Right lobe of liver (tissue), 6 donors: ENCODE results near the gene CNTNAP5. TPM values are rescaled to one million over a fixed set of nuclear protein-coding genes. Genes with fewer than 3 reads are reported as not detected.

Experiments used
- ATAC-seq, 4 donors: fragments of 200-7000 bp; cut with Tn5 transposase; one replicate each; pipeline ENCODE4 v1.9.1; 2020; ENCODE audit warnings: mild to moderate bottlenecking in 4 of 4, moderate library complexity in 4 of 4
- DNase-seq, 3 donors: peaks; one replicate each; pipeline ENCODE4 v3.0.0-alpha.2; 2020
- H3K27ac ChIP-seq, 3 donors: fragments of 200-600 bp; one replicate each; pipeline ENCODE4 v1.8.0; 2022
- H3K27me3 ChIP-seq, 2 donors: fragments of 200-600 bp; one replicate each; pipeline ENCODE4 v1.8.0; 2022
- H3K36me3 ChIP-seq, 4 donors: fragments of 200-600 bp; sonication (generic) in 1 of 4; one replicate each; pipeline versions ENCODE4 v1.5.1 to v1.8.0; 2017 to 2022; ENCODE audit warnings: control low read depth in 1 of 4
- H3K4me1 ChIP-seq, 4 donors: fragments of 200-600 bp; sonication (generic) in 1 of 4; one replicate each; pipeline versions ENCODE4 v1.5.1 to v1.8.0; 2017 to 2022; ENCODE audit warnings: control low read depth in 1 of 4
- H3K4me3 ChIP-seq, 3 donors: fragments of 200-600 bp; one replicate each; pipeline ENCODE4 v1.8.0; 2022
- H3K9me3 ChIP-seq, 4 donors: fragments of 200-600 bp; sonication (generic) in 1 of 4; one replicate each; pipeline versions ENCODE4 v1.5.1 to v1.8.0; 2017 to 2022; ENCODE audit warnings: control low read depth in 1 of 4
- POLR2A ChIP-seq: fragments of 450-650 bp; IDR thresholded peaks from one replicate; pipeline ENCODE4 v1.6.1; 2017; ENCODE audit warnings: antibody characterized with exemption, mild to moderate bottlenecking
- WGBS: methylation state at CpG from one replicate; pipeline ENCODE4 v1.1.6; 2018; ENCODE audit warnings: low coverage, low lambda C conversion rate; ENCODE audit not compliant: insufficient coverage; ENCODE audit errors: missing lambda C conversion rate; 5-methylcytosine and 5-hydroxymethylcytosine counted together
- intact Hi-C, 2 donors: fragments of 100-400 bp; cut with DNase I; formaldehyde crosslinking; loops; one replicate each; pipeline versions ENCODE4 v1.11.2 to v1.14.1; 2022
- total RNA-seq, 6 experiments: library from RNA; depleted of rRNA in 2 of 6; stranded (reverse); fragments of >200 nt in 2 of 6; fragmentation: NEBNext Ultra II Directional in 3 of 6; extraction: Animal tissue kit (Norgen Biotek cat#: 25700) in 3 of 6; gene quantifications; one replicate each; pipeline versions ENCODE4 v1.1.0 to v1.2.4, GENCODE V29; 2016 to 2023
- TF ChIP-seq, protein P1 (sequence below), 4 donors: fragments of 200-600 bp in 3 of 4; fragments of 450-650 bp in 1 of 4; IDR thresholded peaks; one replicate each; pipeline versions ENCODE4 v1.5.1 to v1.8.0; 2016 to 2022; ENCODE audit warnings: antibody characterized with exemption in 4 of 4, mild to moderate bottlenecking in 2 of 4
- donor health status: DM: no; HTN: yes; CAD: no.
- donor health status: DM: no; HTN: no; CAD: no.
- donor health status: DM: no; HTN: no; CAD: no.
- donor health status: DM: no; HTN: yes; CAD: no.
- donor health status: DM: no; HTN: yes; CAD: no.

CNTNAP5 gene
- total RNA-seq, 6 experiments from 2014 or later = not detected

DNA sequence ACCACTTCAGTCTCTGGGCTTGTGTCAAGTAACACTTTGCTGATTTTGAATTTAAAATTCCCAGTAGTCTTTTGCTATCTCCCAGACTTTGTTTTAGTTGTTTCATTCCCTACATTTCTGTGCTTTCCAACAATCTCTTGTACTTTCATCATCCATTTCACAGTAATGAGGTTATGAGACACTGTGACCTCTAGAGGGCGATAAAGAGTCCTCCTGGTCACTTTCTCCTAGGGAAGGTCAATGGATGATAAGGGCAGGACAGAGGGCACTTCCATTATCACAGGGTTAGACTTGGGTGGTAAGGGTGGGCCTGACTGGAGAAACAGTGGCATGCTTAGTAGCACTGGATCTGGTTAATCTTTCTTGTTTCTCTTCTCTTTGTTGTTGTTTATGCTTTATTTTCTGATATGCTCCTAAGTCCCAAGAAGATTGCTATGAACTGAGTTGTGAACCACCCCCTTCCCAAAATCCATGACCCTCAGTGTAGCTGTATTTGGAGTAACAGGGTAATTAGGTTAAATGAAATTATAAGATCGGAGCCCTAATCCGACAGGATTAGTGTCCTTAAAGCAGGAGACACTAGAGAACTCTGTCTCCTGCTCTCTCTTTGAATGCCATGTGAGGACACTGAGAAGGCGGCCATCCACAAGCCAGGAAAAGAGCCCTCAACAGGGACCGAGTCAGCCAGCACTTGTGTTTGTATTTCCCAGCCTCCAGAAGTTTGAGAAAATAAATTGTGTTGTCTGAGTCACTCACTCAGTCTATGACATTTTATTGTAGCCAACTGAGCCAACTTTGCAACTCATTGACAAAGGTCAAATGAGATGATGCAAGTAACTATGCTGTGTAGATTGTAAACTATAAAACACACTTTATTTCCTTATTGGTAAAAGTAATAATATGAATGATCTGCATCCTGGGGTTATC lies 779.2 kb downstream of the CNTNAP5 start:
- peak; percentile 82 to 94 (median 90) for ATAC-seq
- H3K27ac ChIP-seq = no peak overlapping the region
- no peaks in the 10 kb centered on the region for H3K9me3 ChIP-seq
- TF ChIP-seq POLR2A = no peak
- TF ChIP-seq, protein P1, sequence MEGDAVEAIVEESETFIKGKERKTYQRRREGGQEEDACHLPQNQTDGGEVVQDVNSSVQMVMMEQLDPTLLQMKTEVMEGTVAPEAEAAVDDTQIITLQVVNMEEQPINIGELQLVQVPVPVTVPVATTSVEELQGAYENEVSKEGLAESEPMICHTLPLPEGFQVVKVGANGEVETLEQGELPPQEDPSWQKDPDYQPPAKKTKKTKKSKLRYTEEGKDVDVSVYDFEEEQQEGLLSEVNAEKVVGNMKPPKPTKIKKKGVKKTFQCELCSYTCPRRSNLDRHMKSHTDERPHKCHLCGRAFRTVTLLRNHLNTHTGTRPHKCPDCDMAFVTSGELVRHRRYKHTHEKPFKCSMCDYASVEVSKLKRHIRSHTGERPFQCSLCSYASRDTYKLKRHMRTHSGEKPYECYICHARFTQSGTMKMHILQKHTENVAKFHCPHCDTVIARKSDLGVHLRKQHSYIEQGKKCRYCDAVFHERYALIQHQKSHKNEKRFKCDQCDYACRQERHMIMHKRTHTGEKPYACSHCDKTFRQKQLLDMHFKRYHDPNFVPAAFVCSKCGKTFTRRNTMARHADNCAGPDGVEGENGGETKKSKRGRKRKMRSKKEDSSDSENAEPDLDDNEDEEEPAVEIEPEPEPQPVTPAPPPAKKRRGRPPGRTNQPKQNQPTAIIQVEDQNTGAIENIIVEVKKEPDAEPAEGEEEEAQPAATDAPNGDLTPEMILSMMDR (IDR thresholded peaks at IDR 0.05) = peak; percentile 43 to 71 (median 57)
- no peak overlapping the region for H3K4me3 ChIP-seq
- no peak for DNase-seq
- H3K4me1 ChIP-seq = peaks cover 0 to 11% (median 1%) of the 10 kb centered on the region in 4 donors
- no peaks in the 10 kb centered on the region for H3K27me3 ChIP-seq
- 44% methylated on average over 5 of the region's 5 CpGs for WGBS
- intact Hi-C loops = no loop called here
- H3K36me3 ChIP-seq = no peaks in the 10 kb centered on the region

DNA sequence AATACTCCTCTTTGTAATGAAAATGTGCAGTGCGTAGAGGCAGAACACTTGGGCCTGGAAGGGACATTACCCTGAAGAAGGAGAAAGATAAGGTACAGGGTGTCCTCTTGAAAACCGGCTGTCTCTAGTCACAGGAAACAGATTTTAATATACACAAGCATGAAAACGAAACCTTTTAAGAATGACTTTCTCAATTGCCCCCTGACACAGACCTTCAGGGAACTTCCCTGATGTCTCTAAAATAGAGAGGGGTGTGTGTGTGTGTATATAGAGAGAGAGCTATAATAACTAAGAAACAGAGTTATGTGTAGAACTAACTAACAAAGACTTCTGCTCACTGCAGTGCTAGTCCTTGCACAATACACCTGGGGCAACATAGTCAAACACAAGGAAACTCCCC lies 780.0 kb downstream of the CNTNAP5 start:
- peaks cover 0 to 11% (median 1%) of the 10 kb centered on the region in 4 donors for H3K4me1 ChIP-seq
- no peaks in the 10 kb centered on the region for H3K27me3 ChIP-seq
- H3K4me3 ChIP-seq = no peak overlapping the region
- H3K36me3 ChIP-seq = no peaks in the 10 kb centered on the region
- WGBS = 48% methylated on average over 3 of the region's 3 CpGs
- no peaks in the 10 kb centered on the region for H3K9me3 ChIP-seq
- peak in 3 of 4 donors; percentile 18 to 44 (median 41) for ATAC-seq
- intact Hi-C loops = no loop called here
- no peak for DNase-seq
- no peak overlapping the region for H3K27ac ChIP-seq
- TF ChIP-seq POLR2A = no peak
- TF ChIP-seq, protein P1 (IDR thresholded peaks at IDR 0.05) = no peak

DNA sequence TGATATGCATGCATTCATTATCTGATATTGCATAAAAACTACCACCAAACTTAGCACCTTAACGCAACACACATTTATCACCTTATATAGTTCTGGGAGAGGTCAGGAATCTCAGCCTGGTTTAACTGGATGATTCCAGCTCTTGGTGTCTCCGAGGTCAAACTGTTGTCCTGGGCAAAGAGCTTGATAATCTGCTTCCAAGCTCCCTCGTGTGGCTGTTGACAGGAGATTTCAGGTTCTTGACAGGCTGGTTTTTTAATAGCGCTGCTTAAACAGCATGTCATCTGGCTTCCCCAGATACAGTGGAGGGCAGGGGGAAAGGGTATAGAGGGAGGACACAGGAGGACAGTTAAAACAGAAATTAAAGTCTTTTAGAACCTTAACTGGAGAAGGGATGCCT lies 785.0 kb downstream of the CNTNAP5 start:
- DNase-seq (peak in 1 of 3 donors; percentile 53), ATAC-seq (peak; percentile 89 to 99 (median 94))
- no peak for TF ChIP-seq POLR2A
- TF ChIP-seq, protein P1 (IDR thresholded peaks at IDR 0.05) = peak; percentile 40 to 59 (median 50)
- Histone ChIP-seq H3K9me3 (no peaks in the 10 kb centered on the region), H3K36me3 (no peaks in the 10 kb centered on the region), H3K4me1 (peaks cover 0 to under 1% (median 0%) of the 10 kb centered on the region in 4 donors), H3K27ac (no peak overlapping the region), H3K27me3 (no peaks in the 10 kb centered on the region), H3K4me3 (no peak overlapping the region)
- intact Hi-C loops = no loop called here
- 12% methylated on average over 4 of the region's 4 CpGs for WGBS

DNA sequence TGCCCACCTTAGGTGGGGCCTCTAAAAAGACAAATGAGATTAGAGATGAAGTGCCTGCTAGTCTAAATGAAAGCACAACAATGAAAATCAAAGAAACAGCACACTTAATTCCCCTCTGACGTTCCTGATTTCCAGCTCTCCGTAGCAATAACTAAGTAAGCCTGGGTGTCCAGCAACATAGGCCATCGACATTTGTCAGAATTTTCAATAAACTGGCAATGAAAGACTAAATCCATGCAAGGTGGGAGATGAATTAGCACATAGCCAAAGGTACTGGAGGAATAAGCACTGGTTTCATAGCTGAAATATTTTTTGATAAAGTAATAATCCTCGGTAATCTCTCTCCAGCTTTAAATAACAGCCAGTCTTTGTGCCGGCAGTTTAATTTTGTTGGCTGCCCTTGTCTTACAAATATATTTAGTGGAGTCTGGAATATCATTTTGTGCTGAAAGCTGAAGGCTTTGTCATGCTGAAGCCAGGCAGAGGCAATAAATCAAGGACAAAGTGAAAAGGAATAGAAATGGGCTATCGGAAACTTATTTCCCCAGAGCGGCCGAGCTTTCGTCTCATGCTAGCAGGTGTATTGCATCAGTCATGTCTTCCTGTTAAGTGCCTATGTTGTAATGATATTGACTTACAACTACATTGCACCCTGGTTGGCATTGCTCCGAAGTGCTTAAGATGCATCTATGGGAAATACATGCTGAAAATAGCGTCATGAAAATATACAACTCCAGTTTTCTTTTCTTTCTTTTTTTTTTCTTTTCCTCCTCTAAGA lies 790.1 kb downstream of the CNTNAP5 start:
- Histone ChIP-seq H3K4me1 (no peaks in the 10 kb centered on the region), H3K36me3 (no peaks in the 10 kb centered on the region), H3K4me3 (no peak overlapping the region), H3K9me3 (no peaks in the 10 kb centered on the region), H3K27me3 (no peaks in the 10 kb centered on the region), H3K27ac (no peak overlapping the region)
- DNase-seq (no peak), ATAC-seq (no peak)
- intact Hi-C loops = no loop called here
- no peak for TF ChIP-seq POLR2A
- TF ChIP-seq, protein P1 (IDR thresholded peaks at IDR 0.05) = no peak
- WGBS = 60% methylated on average over 11 of the region's 11 CpGs
